AG04450 (cell line): Measurements from ENCODE around the gene LONRF3. TPM values are rescaled to one million over a fixed set of nuclear protein-coding genes. Genes with fewer than 3 reads are reported as not detected.

ENCODE experiments used
- CTCF ChIA-PET: fragments of 300-600, 350-600 bp; formaldehyde crosslinking; extraction: SDS; loops from one replicate; lab custom pipeline; 2022; ENCODE audit warnings: antibody characterized with exemption, inconsistent platforms; lab: Charles Lee
- POLR2A ChIA-PET: fragments of 350-600 bp; formaldehyde crosslinking; extraction: SDS; loops from one replicate; lab custom pipeline; 2021; ENCODE audit warnings: antibody characterized with exemption, inconsistent platforms; lab: Yijun Ruan, JAX
- DNase-seq: peaks from one replicate; pipeline ENCODE4 v3.0.0-alpha.2; 2011; ENCODE audit warnings: low read depth, low spot score
- H3K27ac ChIP-seq: one replicate; pipeline ENCODE4 v1.5.1; 2012; ENCODE audit warnings: low read depth, low read length, control low read depth
- H3K27me3 ChIP-seq: one replicate; pipeline ENCODE4 v1.6.0; 2012; ENCODE audit warnings: low read length; ENCODE audit not compliant: control insufficient read depth, insufficient read depth
- H3K4me3 ChIP-seq: 2 replicates; pipeline ENCODE4 v1.5.1; 2011; ENCODE audit warnings: mild to moderate bottlenecking, low read depth, low read length, control low read depth
- H3K9me3 ChIP-seq: 2 replicates; pipeline ENCODE4 v1.5.1; 2012; ENCODE audit warnings: low read length; ENCODE audit not compliant: control insufficient read depth, insufficient read depth
- polyA plus RNA-seq: library from polyadenylated mRNA; depleted of rRNA; stranded (reverse); fragments of >200 nt; gene quantifications from 2 replicates; pipeline ENCODE4 v1.2.3, GENCODE V29; 2011
- TF ChIP-seq, protein P1 (sequence below): IDR thresholded peaks from 2 replicates; pipeline ENCODE4 v1.5.1; 2011; ENCODE audit warnings: low read depth, low read length, control low read depth, inconsistent platforms

Gene LONRF3
- polyA plus RNA-seq, 1 experiment = not detected

DNA sequence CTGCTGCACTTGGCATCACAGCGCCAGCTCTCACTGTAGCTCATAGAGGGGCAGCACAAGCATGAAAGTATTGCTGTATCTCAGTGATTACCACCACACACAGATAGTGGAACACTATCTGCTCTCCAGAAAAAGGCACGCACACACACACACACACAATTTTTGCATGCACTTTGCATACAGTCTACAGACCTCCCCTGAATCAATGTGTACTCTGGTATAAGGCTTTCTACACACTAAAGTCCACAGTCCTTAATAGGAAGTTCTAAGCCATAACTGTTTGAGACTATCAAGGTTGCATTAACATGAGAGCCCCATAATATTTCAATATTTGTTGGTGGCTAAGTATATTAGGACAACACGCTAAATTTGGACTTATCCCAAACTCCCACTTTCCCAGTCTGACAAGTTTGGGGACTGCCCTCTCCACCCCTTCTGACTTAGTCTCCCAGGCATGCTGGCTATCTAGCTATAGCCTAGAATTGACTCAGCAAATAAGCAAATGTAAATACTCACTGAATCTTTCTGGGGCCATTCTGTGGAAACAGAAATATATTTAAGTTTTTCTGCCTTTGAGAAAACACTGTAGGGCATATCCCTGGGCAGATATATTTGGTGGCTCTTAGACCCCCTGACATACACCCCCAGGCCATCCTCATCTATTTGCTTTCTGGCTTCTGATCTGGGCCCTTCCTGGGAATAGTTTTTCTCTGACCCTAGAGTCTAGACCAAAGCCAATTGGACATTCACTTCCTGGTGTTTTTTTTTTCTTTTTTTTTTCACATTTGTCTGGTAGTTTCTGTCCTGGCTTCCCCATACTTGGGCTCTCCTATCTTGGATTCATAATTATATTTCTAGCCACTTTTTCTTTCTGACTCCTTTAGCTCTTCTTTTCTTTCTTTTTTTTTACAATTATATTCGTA lies 62.0 kb downstream of the LONRF3 start:
- Histone ChIP-seq H3K27me3 (no peaks in the 10 kb centered on the region), H3K4me3 (no peak overlapping the region), H3K27ac (no peak overlapping the region), H3K9me3 (0 out of 2 replicates have a peak, but pooled peaks cover 2% of the 10 kb centered on the region)
- ChIA-PET CTCF (interaction anchor here (0.7 to 1.5 kb wide), 2 partner anchors 27 to 982 kb away, joined by 3 to 4 read pairs; no protein-coding TSS in a partner anchor), POLR2A (interaction anchor here (0.7 kb wide), 1 partner anchor 8 kb away, joined by 4 read pairs; no protein-coding TSS in a partner anchor)
- TF ChIP-seq, protein P1, sequence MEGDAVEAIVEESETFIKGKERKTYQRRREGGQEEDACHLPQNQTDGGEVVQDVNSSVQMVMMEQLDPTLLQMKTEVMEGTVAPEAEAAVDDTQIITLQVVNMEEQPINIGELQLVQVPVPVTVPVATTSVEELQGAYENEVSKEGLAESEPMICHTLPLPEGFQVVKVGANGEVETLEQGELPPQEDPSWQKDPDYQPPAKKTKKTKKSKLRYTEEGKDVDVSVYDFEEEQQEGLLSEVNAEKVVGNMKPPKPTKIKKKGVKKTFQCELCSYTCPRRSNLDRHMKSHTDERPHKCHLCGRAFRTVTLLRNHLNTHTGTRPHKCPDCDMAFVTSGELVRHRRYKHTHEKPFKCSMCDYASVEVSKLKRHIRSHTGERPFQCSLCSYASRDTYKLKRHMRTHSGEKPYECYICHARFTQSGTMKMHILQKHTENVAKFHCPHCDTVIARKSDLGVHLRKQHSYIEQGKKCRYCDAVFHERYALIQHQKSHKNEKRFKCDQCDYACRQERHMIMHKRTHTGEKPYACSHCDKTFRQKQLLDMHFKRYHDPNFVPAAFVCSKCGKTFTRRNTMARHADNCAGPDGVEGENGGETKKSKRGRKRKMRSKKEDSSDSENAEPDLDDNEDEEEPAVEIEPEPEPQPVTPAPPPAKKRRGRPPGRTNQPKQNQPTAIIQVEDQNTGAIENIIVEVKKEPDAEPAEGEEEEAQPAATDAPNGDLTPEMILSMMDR = no peak
- no peak for DNase-seq

DNA sequence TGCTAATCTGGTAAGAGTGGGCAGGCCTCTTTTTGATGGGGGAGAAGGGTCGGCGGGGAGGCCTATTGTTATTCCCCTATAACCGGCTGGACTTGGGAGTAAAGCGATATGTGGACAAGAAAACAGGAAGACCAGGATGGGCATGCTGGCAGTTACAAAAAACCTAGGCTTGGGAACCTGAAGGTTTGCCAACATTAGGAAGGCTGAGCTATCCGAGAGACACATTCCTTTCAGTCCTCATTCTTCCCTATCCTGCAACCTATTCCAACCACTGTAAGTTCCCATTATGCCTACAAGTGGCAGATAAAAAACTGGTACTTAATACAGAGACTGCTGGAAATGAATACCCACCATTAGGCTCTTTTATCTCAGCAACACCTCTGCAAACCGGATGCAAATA lies 66.0 kb downstream of the LONRF3 start:
- H3K27me3 ChIP-seq = no peaks in the 10 kb centered on the region
- POLR2A ChIA-PET = no interaction called here
- no peak for DNase-seq
- no peaks in the 10 kb centered on the region for H3K9me3 ChIP-seq
- CTCF ChIA-PET = interaction anchor here (1.0 to 1.7 kb wide), 2 partner anchors 26 to 35 kb away, joined by 3 to 8 read pairs; no protein-coding TSS in a partner anchor
- H3K4me3 ChIP-seq = no peak overlapping the region
- TF ChIP-seq, protein P1 = no peak
- no peak overlapping the region for H3K27ac ChIP-seq

DNA sequence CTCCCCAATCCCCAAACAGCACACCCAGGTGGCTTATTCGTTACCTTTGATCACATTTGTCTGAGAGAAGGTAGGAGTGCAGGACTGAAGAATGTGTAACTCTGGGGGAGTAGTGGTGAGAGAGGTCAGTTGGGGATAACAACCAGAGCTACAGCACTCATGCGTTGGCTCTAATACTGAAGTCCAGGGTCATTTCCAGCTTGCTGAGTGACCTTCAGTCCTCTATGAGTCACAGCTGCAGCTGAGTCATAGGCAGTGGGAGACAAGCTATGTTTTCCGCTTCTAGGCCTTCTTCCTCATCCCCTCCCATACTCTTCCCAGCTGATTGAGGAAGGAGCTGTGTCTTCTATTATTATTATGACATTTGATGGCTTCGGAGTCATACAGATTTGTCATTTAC lies 66.8 kb downstream of the LONRF3 start:
- ChIA-PET CTCF (no interaction called here), POLR2A (no interaction called here)
- TF ChIP-seq, protein P1 = no peak
- peak overlapping the region; percentile 48 for H3K27ac ChIP-seq
- H3K27me3 ChIP-seq = no peaks in the 10 kb centered on the region
- no peak overlapping the region for H3K4me3 ChIP-seq
- no peaks in the 10 kb centered on the region for H3K9me3 ChIP-seq
- DNase-seq = peak; percentile 45

DNA sequence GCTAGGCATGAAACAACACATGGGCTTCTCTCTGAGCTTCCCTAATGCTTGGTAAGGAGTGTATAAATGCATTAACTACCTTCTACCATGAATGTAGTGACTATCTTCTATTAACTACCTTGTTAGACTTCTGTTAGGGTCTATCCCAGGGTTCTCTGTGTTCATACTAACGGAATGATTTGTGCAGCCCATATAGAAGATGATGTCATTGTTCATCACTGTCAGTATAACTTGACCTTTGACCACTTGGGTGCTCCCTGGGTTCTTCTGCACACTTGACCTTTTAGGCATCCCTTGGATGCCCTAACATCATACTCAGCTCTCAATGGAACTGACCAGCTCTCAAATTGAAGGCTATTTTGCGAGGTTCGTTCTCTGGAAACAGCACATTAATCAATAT lies 67.6 kb downstream of the LONRF3 start:
- ChIA-PET CTCF (no interaction called here), POLR2A (no interaction called here)
- H3K27ac ChIP-seq = no peak overlapping the region
- DNase-seq = no peak
- TF ChIP-seq, protein P1 = no peak
- H3K4me3 ChIP-seq = no peak overlapping the region
- no peaks in the 10 kb centered on the region for H3K9me3 ChIP-seq
- no peaks in the 10 kb centered on the region for H3K27me3 ChIP-seq

DNA sequence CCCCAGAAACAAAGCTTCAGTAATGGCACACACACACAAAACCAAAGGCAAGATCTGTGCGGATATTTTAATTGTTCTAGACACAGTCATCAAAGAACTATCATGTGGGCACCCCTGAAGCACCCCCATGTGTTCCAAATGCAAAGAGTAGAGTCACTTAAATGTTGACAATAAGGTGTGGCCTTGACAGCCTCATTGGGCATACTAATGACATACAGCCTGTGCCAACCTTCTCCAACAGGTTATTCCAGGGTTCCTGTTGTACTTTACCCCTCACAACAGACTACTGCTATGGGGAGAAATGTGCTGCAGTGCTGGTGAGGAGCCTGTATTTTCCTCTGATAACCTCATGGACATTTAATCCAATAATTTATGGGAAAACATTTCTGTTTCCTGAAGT lies 68.6 kb downstream of the LONRF3 start:
- H3K9me3 ChIP-seq = no peaks in the 10 kb centered on the region
- DNase-seq = no peak
- TF ChIP-seq, protein P1 = no peak
- H3K27me3 ChIP-seq = no peaks in the 10 kb centered on the region
- no peak overlapping the region for H3K27ac ChIP-seq
- H3K4me3 ChIP-seq = no peak overlapping the region
- POLR2A ChIA-PET = no interaction called here
- CTCF ChIA-PET = no interaction called here
